ENCODE measurements around the gene KIF3A. TPM values are rescaled to one million over a fixed set of nuclear protein-coding genes. Genes with fewer than 3 reads are reported as not detected.

Gene KIF3A
- total RNA-seq, 1 experiment from 2014 or later: 12.7 TPM

DNA sequence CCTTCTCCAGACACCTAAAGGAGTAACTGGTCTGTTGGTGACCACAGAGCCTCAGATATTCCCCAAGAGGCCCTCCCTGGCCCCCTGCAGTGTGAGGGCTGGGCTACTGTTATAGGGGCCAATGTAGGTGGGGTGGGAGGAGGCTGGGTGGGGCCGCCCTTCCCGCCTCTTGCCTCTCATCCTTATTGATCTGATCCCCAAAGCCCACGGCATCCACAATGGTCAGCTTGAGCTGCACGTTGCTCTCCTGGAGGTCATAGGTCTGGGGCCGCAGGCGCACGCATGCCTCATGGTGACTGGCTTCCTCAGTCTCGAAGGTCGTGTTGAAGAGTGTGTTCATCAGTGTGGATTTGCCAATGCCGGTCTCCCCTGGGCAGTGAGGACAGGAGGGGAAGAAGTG is 26.7 kb upstream of the KIF3A start:
- H3K27ac ChIP-seq (ENCODE audit: low read depth, low read length): no peak overlapping the region
- H3K79me2 ChIP-seq (ENCODE audit: insufficient read depth, low read length): peaks cover 1% of the 10 kb centered on the region; the same call in 1 of the 2 replicates
- H3K27me3 ChIP-seq (ENCODE audit: insufficient read depth, low read length): no peaks in the 10 kb centered on the region
- H3K4me1 ChIP-seq (ENCODE audit: control insufficient read depth in 1 of 2, insufficient read depth in 2 of 2, low read length in 2 of 2): no peaks in the 10 kb centered on the region
- CTCF ChIA-PET: interaction anchor here (1.4 kb wide), 1 partner anchor 56 kb away, joined by 3 read pairs; no protein-coding TSS in a partner anchor
- RAD21 ChIA-PET (ENCODE audit: low non-redundant PET in 1 of 2, low total read pairs in 2 of 2, uncharacterized antibody in 2 of 2, unreplicated experiment in 2 of 2): no interaction called here
- no peak overlapping the region for H2AFZ ChIP-seq (ENCODE audit: low read depth, low read length, poor library complexity, severe bottlenecking)
- no peak overlapping the region for H3K9ac ChIP-seq (ENCODE audit: low read length)
- no TSS peak for BruUV-seq (replicated peaks)
- no peak for DNase-seq (ENCODE audit: low read depth, low spot score)
- POLR2A ChIA-PET: no interaction called here
- no peak for ATAC-seq
- intact Hi-C loops (cut with micrococcal nuclease): no loop called here
- H4K20me1 ChIP-seq (ENCODE audit: insufficient read depth): no peaks in the 10 kb centered on the region
- H3K4me2 ChIP-seq (ENCODE audit: low read length): no peak overlapping the region
- H3K9me3 ChIP-seq (ENCODE audit: control insufficient read depth in 1 of 2, insufficient read depth in 1 of 2, low read depth in 1 of 2, low read length in 2 of 2): no peaks in the 10 kb centered on the region
- H3K9me2 ChIP-seq (ENCODE audit: insufficient read depth): no peaks in the 10 kb centered on the region
- H3K4me3 ChIP-seq (replicated peaks in 1 of 2; ENCODE audit: low read depth in 1 of 2, low read length in 2 of 2): no peak overlapping the region
- TF ChIP-seq EGR1 (IDR thresholded peaks at IDR 0.05; ENCODE audit: low read depth) (no peak), ZNF274 (IDR thresholded peaks at IDR 0.05; ENCODE audit: low read depth, low read length) (no peak), SRF (IDR thresholded peaks at IDR 0.05; ENCODE audit: low read depth) (no peak), YY1 (IDR thresholded peaks at IDR 0.05; ENCODE audit: extremely low read depth, insufficient replicate concordance, low read depth, low read length) (no peak), ELF1 (IDR thresholded peaks at IDR 0.05; ENCODE audit: borderline replicate concordance, low read depth) (no peak), TCF7L2 (IDR thresholded peaks at IDR 0.05; ENCODE audit: borderline replicate concordance, extremely low read depth, insufficient read depth, insufficient read length) (no peak), RAD21 (IDR thresholded peaks at IDR 0.05; ENCODE audit: low read depth) (no peak), SP1 (IDR thresholded peaks at IDR 0.05; ENCODE audit: low read depth) (no peak)
- TF ChIP-seq, protein P1, sequence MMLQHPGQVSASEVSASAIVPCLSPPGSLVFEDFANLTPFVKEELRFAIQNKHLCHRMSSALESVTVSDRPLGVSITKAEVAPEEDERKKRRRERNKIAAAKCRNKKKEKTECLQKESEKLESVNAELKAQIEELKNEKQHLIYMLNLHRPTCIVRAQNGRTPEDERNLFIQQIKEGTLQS (IDR thresholded peaks at IDR 0.05): no peak
- TF ChIP-seq, protein P2, sequence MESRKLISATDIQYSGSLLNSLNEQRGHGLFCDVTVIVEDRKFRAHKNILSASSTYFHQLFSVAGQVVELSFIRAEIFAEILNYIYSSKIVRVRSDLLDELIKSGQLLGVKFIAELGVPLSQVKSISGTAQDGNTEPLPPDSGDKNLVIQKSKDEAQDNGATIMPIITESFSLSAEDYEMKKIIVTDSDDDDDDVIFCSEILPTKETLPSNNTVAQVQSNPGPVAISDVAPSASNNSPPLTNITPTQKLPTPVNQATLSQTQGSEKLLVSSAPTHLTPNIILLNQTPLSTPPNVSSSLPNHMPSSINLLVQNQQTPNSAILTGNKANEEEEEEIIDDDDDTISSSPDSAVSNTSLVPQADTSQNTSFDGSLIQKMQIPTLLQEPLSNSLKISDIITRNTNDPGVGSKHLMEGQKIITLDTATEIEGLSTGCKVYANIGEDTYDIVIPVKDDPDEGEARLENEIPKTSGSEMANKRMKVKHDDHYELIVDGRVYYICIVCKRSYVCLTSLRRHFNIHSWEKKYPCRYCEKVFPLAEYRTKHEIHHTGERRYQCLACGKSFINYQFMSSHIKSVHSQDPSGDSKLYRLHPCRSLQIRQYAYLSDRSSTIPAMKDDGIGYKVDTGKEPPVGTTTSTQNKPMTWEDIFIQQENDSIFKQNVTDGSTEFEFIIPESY (IDR thresholded peaks at IDR 0.05; ENCODE audit: extremely low read depth, insufficient replicate concordance, low read length): no peak
- TF ChIP-seq, protein P3, sequence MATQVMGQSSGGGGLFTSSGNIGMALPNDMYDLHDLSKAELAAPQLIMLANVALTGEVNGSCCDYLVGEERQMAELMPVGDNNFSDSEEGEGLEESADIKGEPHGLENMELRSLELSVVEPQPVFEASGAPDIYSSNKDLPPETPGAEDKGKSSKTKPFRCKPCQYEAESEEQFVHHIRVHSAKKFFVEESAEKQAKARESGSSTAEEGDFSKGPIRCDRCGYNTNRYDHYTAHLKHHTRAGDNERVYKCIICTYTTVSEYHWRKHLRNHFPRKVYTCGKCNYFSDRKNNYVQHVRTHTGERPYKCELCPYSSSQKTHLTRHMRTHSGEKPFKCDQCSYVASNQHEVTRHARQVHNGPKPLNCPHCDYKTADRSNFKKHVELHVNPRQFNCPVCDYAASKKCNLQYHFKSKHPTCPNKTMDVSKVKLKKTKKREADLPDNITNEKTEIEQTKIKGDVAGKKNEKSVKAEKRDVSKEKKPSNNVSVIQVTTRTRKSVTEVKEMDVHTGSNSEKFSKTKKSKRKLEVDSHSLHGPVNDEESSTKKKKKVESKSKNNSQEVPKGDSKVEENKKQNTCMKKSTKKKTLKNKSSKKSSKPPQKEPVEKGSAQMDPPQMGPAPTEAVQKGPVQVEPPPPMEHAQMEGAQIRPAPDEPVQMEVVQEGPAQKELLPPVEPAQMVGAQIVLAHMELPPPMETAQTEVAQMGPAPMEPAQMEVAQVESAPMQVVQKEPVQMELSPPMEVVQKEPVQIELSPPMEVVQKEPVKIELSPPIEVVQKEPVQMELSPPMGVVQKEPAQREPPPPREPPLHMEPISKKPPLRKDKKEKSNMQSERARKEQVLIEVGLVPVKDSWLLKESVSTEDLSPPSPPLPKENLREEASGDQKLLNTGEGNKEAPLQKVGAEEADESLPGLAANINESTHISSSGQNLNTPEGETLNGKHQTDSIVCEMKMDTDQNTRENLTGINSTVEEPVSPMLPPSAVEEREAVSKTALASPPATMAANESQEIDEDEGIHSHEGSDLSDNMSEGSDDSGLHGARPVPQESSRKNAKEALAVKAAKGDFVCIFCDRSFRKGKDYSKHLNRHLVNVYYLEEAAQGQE (IDR thresholded peaks at IDR 0.05; ENCODE audit: low read depth): no peak
- H3K36me3 ChIP-seq (ENCODE audit: control insufficient read depth in 1 of 2, insufficient read depth in 2 of 2, low read length in 2 of 2): peaks cover 4 to 5% of the 10 kb centered on the region in 2 experiments; a peak in 2 of 4 replicates
